ENCODE results near the gene ARL15.

GRCh38 chr5:53922508-53923498, 387.6 kb downstream of the ARL15 start:
- no peak for TF ChIP-seq CTCF (IDR thresholded peaks at IDR 0.05; ENCODE audit: low read depth, low read length)
- TF ChIP-seq EZH2phosphoT487 (IDR thresholded peaks at IDR 0.05; ENCODE audit: low read depth): no peak

Data from OCI-LY3 (cell line).